ENCODE results near the gene RHOU.

The RHOU gene

GRCh38 chr1:228786361-228787129, 51.3 kb downstream of the RHOU start:
- no peak for DNase-seq

GRCh38 chr1:228791791-228792190, 56.5 kb downstream of the RHOU start:
- DNase-seq = no peak

- no peak for DNase-seq
Observed at GRCh38 chr1:228792601-228793000, 57.3 kb downstream of the RHOU start.

GRCh38 chr1:228793032-228793431, 57.8 kb downstream of the RHOU start:
- no peak for DNase-seq

GRCh38 chr1:228794173-228794572, 58.9 kb downstream of the RHOU start:
- no peak for DNase-seq

GRCh38 chr1:228794810-228795209, 59.5 kb downstream of the RHOU start:
- no peak for DNase-seq

- no peak for DNase-seq
Observed at GRCh38 chr1:228795596-228795995, 60.3 kb downstream of the RHOU start.
